HepG2 (cell line): ENCODE data around the gene INPP5K. TPM values are rescaled to one million over a fixed set of nuclear protein-coding genes. Genes with fewer than 3 reads are reported as not detected.

Experiments used
- ATAC-seq: fragments of 200-7000 bp; cut with Tn5 transposase; 3 replicates; pipeline ENCODE4 v1.9.1; 2020; ENCODE audit warnings: mild to moderate bottlenecking, moderate library complexity
- BruUV-seq: library from RNA; stranded (reverse); fragments of 400-500 nt; replicated peaks from 2 replicates; lab custom pipeline; 2021; lab: Mats Ljungman, UMichigan
- CTCF ChIA-PET: fragments of 300-600 bp; formaldehyde crosslinking; extraction: SDS; loops from one replicate; lab custom pipeline; 2021; ENCODE audit warnings: low total read pairs, inconsistent platforms, low intra/inter-chr PET ratio; lab: Yijun Ruan, JAX
- POLR2A ChIA-PET: fragments of 350-600 bp; sonication (Branson Sonifier 250); formaldehyde crosslinking; loops from one replicate; lab custom pipeline; 2020; ENCODE audit warnings: antibody characterized with exemption, inconsistent platforms; lab: Yijun Ruan, JAX
- DNase-seq: peaks from one replicate; pipeline ENCODE4 v3.0.0-alpha.2; 2015; ENCODE audit warnings: low spot score
- FAIRE-seq: peaks from 3 replicates; lab custom pipeline; 2011; peaks lifted over from hg19 to GRCh38; lab: Jason Lieb, UNC
- H2AFZ ChIP-seq: one replicate; pipeline ENCODE4 v1.6.1; 2011; ENCODE audit warnings: low read length, inconsistent platforms
- H3K27ac ChIP-seq: fragments of 300-600 bp; 3 replicates; pipeline ENCODE4 v1.8.0; 2011; ENCODE audit warnings: mixed run types, mild to moderate bottlenecking, mixed read lengths, low read length, inconsistent platforms; ENCODE audit not compliant: insufficient read depth; ENCODE audit errors: extremely low read length
- H3K27me3 ChIP-seq, 2 experiments: fragments of 200-600 bp in 1 of 2; 2 replicates in 1 of 2; 3 replicates in 1 of 2; pipeline versions ENCODE4 v1.6.0 to v1.8.0; 2011; ENCODE audit warnings: low read length in 2 of 2, mild to moderate bottlenecking in 2 of 2, moderate library complexity in 2 of 2, inconsistent platforms in 1 of 2; ENCODE audit not compliant: insufficient read depth in 2 of 2, control insufficient read depth in 1 of 2
- H3K36me3 ChIP-seq, 2 experiments: fragments of 200-600 bp in 1 of 2; replicated peaks in 1 of 2; 2 replicates in 1 of 2; 3 replicates in 1 of 2; pipeline versions ENCODE4 v1.5.1 to v1.8.0; 2011; ENCODE audit warnings: low read length in 2 of 2, inconsistent platforms in 1 of 2; ENCODE audit not compliant: insufficient read depth in 2 of 2, control insufficient read depth in 1 of 2
- H3K4me1 ChIP-seq: 2 replicates; pipeline ENCODE4 v1.5.1; 2012; ENCODE audit warnings: low read length, inconsistent platforms; ENCODE audit not compliant: insufficient read depth
- H3K4me2 ChIP-seq: 2 replicates; pipeline ENCODE4 v1.6.0; 2011; ENCODE audit warnings: low read depth, low read length, inconsistent platforms
- H3K4me3 ChIP-seq, 3 experiments: fragments of 200-600 bp in 1 of 3; sonication (generic), shearing (Covaris generic) in 1 of 3; replicated peaks in 1 of 3; 2 replicates each; pipeline ENCODE4 v1.5.1; 2011 to 2016; ENCODE audit warnings: low read length in 3 of 3, inconsistent platforms in 2 of 3, low read depth in 2 of 3, mild to moderate bottlenecking in 2 of 3, control low read depth in 1 of 3, mixed read lengths in 1 of 3; ENCODE audit not compliant: insufficient read depth in 1 of 3
- H3K79me2 ChIP-seq: one replicate; pipeline ENCODE4 v1.6.1; 2011; ENCODE audit warnings: low read length, inconsistent platforms; ENCODE audit not compliant: insufficient read depth
- H3K9ac ChIP-seq: 2 replicates; pipeline ENCODE4 v1.6.0; 2011; ENCODE audit warnings: mild to moderate bottlenecking, low read depth, low read length, inconsistent platforms; ENCODE audit not compliant: insufficient read depth
- H3K9me3 ChIP-seq: 2 replicates; pipeline ENCODE4 v1.5.1; 2012; ENCODE audit warnings: mild to moderate bottlenecking, low read length
- H4K20me1 ChIP-seq: 2 replicates; pipeline ENCODE4 v1.6.0; 2011; ENCODE audit warnings: inconsistent platforms, mild to moderate bottlenecking, low read length, moderate library complexity; ENCODE audit not compliant: insufficient read depth
- NFKBIZ ChIP-seq: IDR thresholded peaks from 2 replicates; pipeline ENCODE4 v1.6.1; 2018; ENCODE audit warnings: missing genetic modification reagents, missing compliant biosample characterization
- PREB ChIP-seq: sonication (generic); formaldehyde crosslinking; IDR thresholded peaks from 2 replicates; pipeline ENCODE4 v1.4.0; 2020; ENCODE audit warnings: missing genetic modification reagents
- TBP ChIP-seq: sonication (generic); formaldehyde crosslinking; IDR thresholded peaks from 2 replicates; pipeline ENCODE4 v1.5.0; 2020; ENCODE audit warnings: missing genetic modification reagents
- TOPORS ChIP-seq: sonication (generic); formaldehyde crosslinking; IDR thresholded peaks from 2 replicates; pipeline ENCODE4 v1.8.0; 2023; ENCODE audit warnings: mild to moderate bottlenecking, missing genetic modification reagents
- ZFAT ChIP-seq: sonication (generic); formaldehyde crosslinking; conservative IDR thresholded peaks from 2 replicates; pipeline ENCODE4 v1.8.1; 2023; ENCODE audit warnings: missing genetic modification reagents, inconsistent platforms
- ZFP82 ChIP-seq: sonication (generic); formaldehyde crosslinking; IDR thresholded peaks from 2 replicates; pipeline ENCODE4 v1.5.1; 2020; ENCODE audit warnings: mild to moderate bottlenecking, missing genetic modification reagents, borderline replicate concordance
- ZFY ChIP-seq: sonication (generic); formaldehyde crosslinking; IDR thresholded peaks from 2 replicates; pipeline ENCODE4 v1.4.0; 2020; ENCODE audit warnings: missing genetic modification reagents
- ZNF33B ChIP-seq: sonication (generic); formaldehyde crosslinking; IDR thresholded peaks from 2 replicates; pipeline ENCODE4 v1.5.1; 2020; ENCODE audit warnings: mild to moderate bottlenecking, missing genetic modification reagents
- ZNF7 ChIP-seq: IDR thresholded peaks from 2 replicates; pipeline ENCODE4 v1.6.1; 2016; ENCODE audit warnings: missing biosample characterization, missing genetic modification reagents
- ZSCAN9 ChIP-seq: IDR thresholded peaks from 2 replicates; pipeline ENCODE4 v1.6.1; 2016; ENCODE audit warnings: borderline replicate concordance
- WGBS: methylation state at CpG from one replicate; pipeline ENCODE4 v1.1.6; 2017; ENCODE audit warnings: low lambda C conversion rate; 5-methylcytosine and 5-hydroxymethylcytosine counted together
- in situ Hi-C: cut with HindIII; loops from 2 replicates; pipeline ENCODE4 v1.10.0; 2017; ENCODE audit warnings: low pct_unique_long_range_greater_than_20kb; ENCODE audit not compliant: extremely low pct_ligation_motif_present
- intact Hi-C: fragments of 100-400 bp; cut with micrococcal nuclease; formaldehyde crosslinking; loops from one replicate; pipeline ENCODE4 v1.10.0; 2022; ENCODE audit not compliant: unreplicated experiment
- polyA plus RNA-seq, 8 experiments: library from polyadenylated mRNA; depleted of rRNA in 3 of 8; stranded (reverse) in 7 of 8; unstranded in 1 of 8; fragments of >200 nt; fragmentation: Illumina TruSeq in 4 of 8; extraction: Trizol in 4 of 8; gene quantifications; 2 replicates each; pipeline versions ENCODE4 v1.2.1 to v1.2.3, GENCODE V29; 2011 to 2016; ENCODE audit warnings: low read depth in 4 of 8, missing spikeins in 1 of 8, mixed read lengths in 1 of 8; ENCODE audit not compliant: insufficient read depth in 1 of 8
- total RNA-seq, 5 experiments: library from RNA; depleted of rRNA; stranded (reverse); fragments of >200 nt; fragmentation: Illumina TruSeq; extraction: Trizol; gene quantifications; 2 replicates each; pipeline ENCODE4 v1.2.3, GENCODE V29; 2016; ENCODE audit warnings: low read depth in 1 of 5

INPP5K gene
- total and polyA plus RNA-seq, 2 of the 13 experiments (the other 11 are each of a cell fraction or from before 2014, with no cell fraction given), result 4.8 to 9.6 TPM

DNA sequence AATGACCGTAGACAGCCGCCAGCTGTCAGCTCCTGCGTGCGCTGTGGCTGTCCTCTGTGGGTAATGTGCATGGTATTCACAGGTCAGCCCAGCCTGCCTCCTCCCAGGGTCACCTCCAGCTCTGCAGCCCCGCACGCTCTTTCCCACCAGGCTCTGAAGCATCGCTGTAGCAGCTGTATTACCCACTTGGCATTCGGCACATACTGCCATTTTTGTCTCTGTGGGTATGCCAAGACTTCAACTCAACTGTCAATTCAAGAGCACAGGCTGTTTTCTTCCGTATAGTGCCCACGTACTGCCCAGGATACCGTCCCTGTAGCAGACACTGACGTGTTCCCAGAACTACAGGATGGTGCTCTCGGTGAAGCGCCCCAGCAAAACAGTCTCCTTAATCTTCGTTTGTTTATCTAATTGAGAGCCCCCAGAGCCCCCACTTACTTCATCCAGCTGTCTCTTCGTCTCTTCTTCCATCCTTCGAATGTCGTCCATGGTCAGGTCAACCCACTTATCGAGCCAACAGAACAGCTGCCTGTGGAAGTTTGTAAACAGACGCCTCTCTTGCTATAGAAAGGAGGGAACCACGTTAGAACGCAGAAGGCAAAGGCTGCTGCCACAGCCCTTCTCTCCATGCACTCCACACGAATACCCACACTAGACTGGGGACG, 17.4 kb upstream of the INPP5K start:
- intact Hi-C loops (no loop called here), in situ Hi-C loops (no loop called here)
- TF ChIP-seq PREB (CRISPR knock-in tag) (no peak), TBP (no peak), ZFAT (CRISPR knock-in tag) (no peak), ZFP82 (CRISPR knock-in tag) (no peak), NFKBIZ (CRISPR knock-in tag) (no peak), TOPORS (CRISPR knock-in tag) (no peak), ZNF33B (CRISPR knock-in tag) (no peak), ZNF7 (CRISPR knock-in tag) (no peak), ZSCAN9 (CRISPR knock-in tag) (no peak), ZFY (CRISPR knock-in tag) (no peak)
- H3K27me3 ChIP-seq, result no peaks in the 10 kb centered on the region
- H3K9me3 ChIP-seq, result no peaks in the 10 kb centered on the region
- no peak overlapping the region for H3K9ac ChIP-seq
- no peak overlapping the region for H3K4me3 ChIP-seq
- no peak overlapping the region for H2AFZ ChIP-seq
- no peak for DNase-seq
- FAIRE-seq, result no peak
- POLR2A ChIA-PET, result no interaction called here
- no peak overlapping the region for H3K27ac ChIP-seq
- no peak overlapping the region for H3K4me2 ChIP-seq
- WGBS, result 98% methylated on average over 24 of the region's 24 CpGs
- no peaks in the 10 kb centered on the region for H3K79me2 ChIP-seq
- H3K36me3 ChIP-seq, result peaks cover 10 to 53% of the 10 kb centered on the region in 2 experiments
- ATAC-seq, result no peak
- no peaks in the 10 kb centered on the region for H4K20me1 ChIP-seq
- CTCF ChIA-PET, result interaction anchor here (1.1 kb wide), 1 partner anchor 169 kb away, joined by 3 read pairs; no protein-coding TSS in a partner anchor
- H3K4me1 ChIP-seq, result no peaks in the 10 kb centered on the region
- no TSS peak for BruUV-seq
